ENCODE results near the gene TAB2. TPM values are rescaled to one million over a fixed set of nuclear protein-coding genes. Genes with fewer than 3 reads are reported as not detected.

TAB2 gene
- total and polyA plus RNA-seq, 9 of the 15 experiments (the other 6 are each of a cell fraction or from before 2014, with no cell fraction given) = 9.1 to 38.3 (median 18.6) TPM

GRCh38 chr6:149425754-149426153 is 108.2 kb downstream of the TAB2 start:
- no TSS peak for BruUV-seq (replicated peaks)
- in situ Hi-C loops (cut with MboI) = loop anchor here (5.0 to 25.0 kb wide), 3 partner anchors 333 to 863 kb away; no protein-coding TSS in a partner anchor

More at GRCh38 chr6:149425754-149426153, 108.2 kb downstream of the TAB2 start:
- no peaks in the 10 kb centered on the region for H3K36me3 ChIP-seq (ENCODE audit: control insufficient read depth, insufficient read depth, low read length)
- intact Hi-C loops (cut with micrococcal nuclease) = loop anchor here (5.0 kb wide), 1 partner anchor 108 kb away; the partner anchor contains the start of gene TAB2
- no peak for TF ChIP-seq ZNF512 (tag; IDR thresholded peaks at IDR 0.05)
- TF ChIP-seq PURB (CRISPR knock-in tag; IDR thresholded peaks at IDR 0.05; ENCODE audit: low read depth) = no peak
- TF ChIP-seq KLF1 (tag; IDR thresholded peaks at IDR 0.05) = no peak
- TF ChIP-seq ERF (CRISPR knock-in tag; IDR thresholded peaks at IDR 0.05) = no peak
- TF ChIP-seq NRF1 (conservative IDR thresholded peaks at IDR 0.05 in 1 of 2, IDR thresholded peaks at IDR 0.05 in 1 of 2) = no peak
- no peak for TF ChIP-seq MAFF (IDR thresholded peaks at IDR 0.05; ENCODE audit: low read length)
- TF ChIP-seq HEY1 (CRISPR knock-in tag; IDR thresholded peaks at IDR 0.05; ENCODE audit: borderline replicate concordance) = no peak
- H3K9me1 ChIP-seq (ENCODE audit: control insufficient read depth, insufficient read depth, low read length) = no peaks in the 10 kb centered on the region
- no peak overlapping the region for H3K4me3 ChIP-seq
- H3K4me1 ChIP-seq (replicated peaks in 1 of 2; ENCODE audit: control insufficient read depth in 2 of 2, insufficient read depth in 2 of 2, low read length in 2 of 2) = no peaks in the 10 kb centered on the region
- WGBS (ENCODE audit: insufficient coverage, low coverage, missing lambda C conversion rate) = 1% methylated on average over 5 of the region's 5 CpGs
- ATAC-seq = no peak
- no peak overlapping the region for H2AFZ ChIP-seq (ENCODE audit: low read depth, low read length)
- peaks cover 50 to 84% of the 10 kb centered on the region in 2 experiments for H3K27me3 ChIP-seq (ENCODE audit: control insufficient read depth in 2 of 2, insufficient read depth in 2 of 2, low read length in 2 of 2)
- FAIRE-seq = no peak
- no peaks in the 10 kb centered on the region for H3K79me2 ChIP-seq (ENCODE audit: control insufficient read depth, insufficient read depth, low read length)
- no peaks in the 10 kb centered on the region for H3K9me3 ChIP-seq (replicated peaks; ENCODE audit: control insufficient read depth, insufficient read depth, low read depth, low read length)
- 0 out of 2 replicates have a peak, but pooled peaks cover 3% of the 10 kb centered on the region for H4K20me1 ChIP-seq (replicated peaks; ENCODE audit: control insufficient read depth, insufficient read depth, low read length)
- ChIA-PET CTCF (ENCODE audit: low intra/inter-chr PET ratio) (no interaction called here), POLR2A (interaction anchor here (0.5 to 0.9 kb wide), 2 partner anchors 12 to 46 kb away, joined by 4 to 6 read pairs; no protein-coding TSS in a partner anchor)
- H3K4me2 ChIP-seq (ENCODE audit: insufficient read depth, low read length) = no peak overlapping the region
- no peak overlapping the region for H3K9ac ChIP-seq (ENCODE audit: insufficient read depth in 1 of 2, low read depth in 2 of 2, low read length in 2 of 2)
- DNase-seq (ENCODE audit: extremely low read depth in 1 of 4, low spot score in 3 of 4) = no peak
- H3K27ac ChIP-seq (ENCODE audit: extremely low read depth, low read depth, low read length) = no peak overlapping the region
